ENCODE measurements around the gene ZCWPW2.

- TF ChIP-seq CTCF (conservative IDR thresholded peaks at IDR 0.05) (no peak), ZFX (IDR thresholded peaks at IDR 0.05) (no peak)
These were observed 27.9 kb downstream of the ZCWPW2 start for GRCh38 chr3:28376424-28376823.

Data from C4-2B (cell line).